Muscle of leg (tissue), 11 donors: Measurements from ENCODE around the gene TUFM. TPM values are rescaled to one million over a fixed set of nuclear protein-coding genes. Genes with fewer than 3 reads are reported as not detected.
"Not testable (repeated sequence)": the region's sequence is repeated elsewhere in the genome, so short reads cannot be mapped to it uniquely, and the experiment has no call there.

ENCODE experiments used
- DNase-seq: peaks from one replicate; pipeline ENCODE4 v3.0.0; 2013
- H3K27ac ChIP-seq: one replicate; pipeline ENCODE4 v1.5.1; 2013; ENCODE audit warnings: mild to moderate bottlenecking, low read length, control low read depth
- H3K27me3 ChIP-seq: one replicate; pipeline ENCODE4 v1.6.1; 2013; ENCODE audit warnings: low read length; ENCODE audit not compliant: control insufficient read depth, insufficient read depth
- H3K36me3 ChIP-seq: one replicate; pipeline ENCODE4 v1.6.1; 2013; ENCODE audit warnings: low read length; ENCODE audit not compliant: control insufficient read depth, insufficient read depth
- H3K4me1 ChIP-seq: one replicate; pipeline ENCODE4 v1.6.1; 2013; ENCODE audit warnings: low read length; ENCODE audit not compliant: control insufficient read depth, insufficient read depth
- H3K4me3 ChIP-seq: one replicate; pipeline ENCODE4 v1.5.1; 2013; ENCODE audit warnings: low read length, control low read depth
- H3K9me3 ChIP-seq: replicated peaks from 2 replicates; pipeline ENCODE4 v1.6.1; 2013; ENCODE audit warnings: low read depth, low read length; ENCODE audit not compliant: control insufficient read depth
- WGBS: methylation state at CpG from one replicate; pipeline ENCODE4 v1.1.5; 2013; ENCODE audit warnings: missing lambda C conversion rate; ENCODE audit not compliant: insufficient coverage; 5-methylcytosine and 5-hydroxymethylcytosine counted together
- polyA plus RNA-seq, 8 donors: library from polyadenylated mRNA; unstranded; fragments of 120-200 nt; gene quantifications; one replicate each; pipeline versions ENCODE4 v1.2.1 to v1.2.3, GENCODE V29; 2013; ENCODE audit warnings: inconsistent platforms in 1 of 8, low replicate concordance in 1 of 8; ENCODE audit not compliant: insufficient read length in 8 of 8, insufficient read depth in 1 of 8
- total RNA-seq: library from RNA; stranded (reverse); fragments of 120-200 nt; gene quantifications from one replicate; pipeline ENCODE4 v1.2.4, GENCODE V29; 2013

TUFM gene
- total and polyA plus RNA-seq, 9 donors: 87.9 to 193 (median 161) TPM

GRCh38 chr16:28876973-28877654, 31.0 kb upstream of the TUFM start:
- peaks cover 5% of the 10 kb centered on the region for H3K27me3 ChIP-seq
- DNase-seq: peak; percentile 74
- no peak overlapping the region for H3K4me3 ChIP-seq
- H3K9me3 ChIP-seq: no peaks in the 10 kb centered on the region
- H3K4me1 ChIP-seq: peaks cover 58% of the 10 kb centered on the region
- whole genome bisulfite sequencing: 15% methylated on average over 5 of the region's 12 CpGs
- H3K36me3 ChIP-seq: peaks cover 33% of the 10 kb centered on the region
- peak overlapping the region; percentile 94 for H3K27ac ChIP-seq

GRCh38 chr16:28876019-28876659, 30.0 kb upstream of the TUFM start:
- peak overlapping the region; percentile 12 for H3K4me3 ChIP-seq
- peaks cover 57% of the 10 kb centered on the region for H3K4me1 ChIP-seq
- 45% methylated on average over 6 of the region's 17 CpGs for WGBS
- no peak for DNase-seq
- peaks cover 42% of the 10 kb centered on the region for H3K36me3 ChIP-seq
- H3K27ac ChIP-seq: peak overlapping the region; percentile 94
- H3K9me3 ChIP-seq: no peaks in the 10 kb centered on the region
- peaks cover 5% of the 10 kb centered on the region for H3K27me3 ChIP-seq

- peaks cover 49% of the 10 kb centered on the region for H3K4me1 ChIP-seq
- H3K36me3 ChIP-seq: peaks cover 42% of the 10 kb centered on the region
- no peaks in the 10 kb centered on the region for H3K9me3 ChIP-seq
- H3K4me3 ChIP-seq: peak overlapping the region; percentile 17
- peaks cover under 1% of the 10 kb centered on the region for H3K27me3 ChIP-seq
- peak; percentile 88 for DNase-seq
- peak overlapping the region; percentile 94 for H3K27ac ChIP-seq
- 56% methylated on average over 4 of the region's 13 CpGs for WGBS
Observed at GRCh38 chr16:28875134-28876018, 29.2 kb upstream of the TUFM start.

- no peaks in the 10 kb centered on the region for H3K9me3 ChIP-seq
- no peak for DNase-seq
- WGBS: 95% methylated on average over 6 of the region's 6 CpGs
- peak overlapping the region; percentile 7 for H3K27ac ChIP-seq
- no peaks in the 10 kb centered on the region for H3K27me3 ChIP-seq
- no peak overlapping the region for H3K4me3 ChIP-seq
- peaks cover 52% of the 10 kb centered on the region for H3K36me3 ChIP-seq
- peaks cover 43% of the 10 kb centered on the region for H3K4me1 ChIP-seq
Observed at GRCh38 chr16:28874406-28874805, 28.3 kb upstream of the TUFM start.

GRCh38 chr16:28873543-28874201, 27.5 kb upstream of the TUFM start:
- WGBS: 88% methylated on average over 8 of the region's 18 CpGs
- no peak overlapping the region for H3K4me3 ChIP-seq
- no peaks in the 10 kb centered on the region for H3K27me3 ChIP-seq
- no peak for DNase-seq
- H3K9me3 ChIP-seq: no peaks in the 10 kb centered on the region
- peaks cover 38% of the 10 kb centered on the region for H3K4me1 ChIP-seq
- H3K36me3 ChIP-seq: peaks cover 59% of the 10 kb centered on the region
- no peak overlapping the region for H3K27ac ChIP-seq

GRCh38 chr16:28872952-28873351, 26.8 kb upstream of the TUFM start:
- WGBS: 87% methylated on average over 6 of the region's 15 CpGs
- H3K27ac ChIP-seq: no peak overlapping the region

GRCh38 chr16:28869201-28869600, 23.1 kb upstream of the TUFM start:
- no peak for DNase-seq
- H3K27ac ChIP-seq: no peak overlapping the region
- peaks cover 79% of the 10 kb centered on the region for H3K36me3 ChIP-seq
- 92% methylated on average over 10 of the region's 11 CpGs for WGBS
- no peaks in the 10 kb centered on the region for H3K9me3 ChIP-seq
- H3K4me3 ChIP-seq: no peak overlapping the region
- H3K27me3 ChIP-seq: no peaks in the 10 kb centered on the region
- H3K4me1 ChIP-seq: peaks cover 18% of the 10 kb centered on the region

More at GRCh38 chr16:28872952-28873351, 26.8 kb upstream of the TUFM start:
- Histone ChIP-seq H3K9me3 (no peaks in the 10 kb centered on the region), H3K36me3 (peaks cover 61% of the 10 kb centered on the region), H3K4me1 (peaks cover 38% of the 10 kb centered on the region), H3K4me3 (no peak overlapping the region), H3K27me3 (no peaks in the 10 kb centered on the region)
- no peak for DNase-seq

GRCh38 chr16:28867646-28868045, 21.5 kb upstream of the TUFM start:
- Histone ChIP-seq H3K4me1 (peaks cover 18% of the 10 kb centered on the region), H3K36me3 (peaks cover 64% of the 10 kb centered on the region)
- not testable (repeated sequence) for H3K9me3 ChIP-seq, H3K27ac ChIP-seq, DNase-seq, H3K4me3 ChIP-seq, H3K27me3 ChIP-seq
- 92% methylated on average over 3 of the region's 9 CpGs for WGBS

GRCh38 chr16:28867241-28867640, 21.1 kb upstream of the TUFM start:
- Histone ChIP-seq H3K27me3 (no peaks in the 10 kb centered on the region), H3K4me1 (peaks cover 20% of the 10 kb centered on the region), H3K4me3 (no peak overlapping the region), H3K9me3 (no peaks in the 10 kb centered on the region), H3K27ac (no peak overlapping the region), H3K36me3 (peaks cover 60% of the 10 kb centered on the region)
- WGBS: 96% methylated on average over 7 of the region's 13 CpGs
- no peak for DNase-seq
